Fibroblast of villous mesenchyme (primary cell): ENCODE data around the gene CLDN18. TPM values are rescaled to one million over a fixed set of nuclear protein-coding genes. Genes with fewer than 3 reads are reported as not detected.

ENCODE experiments used
- DNase-seq: peaks from one replicate; pipeline ENCODE4 v3.0.0-alpha.2; 2010; ENCODE audit warnings: low read depth
- H3K4me3 ChIP-seq: 2 replicates; pipeline ENCODE4 v1.5.1; 2011; ENCODE audit warnings: low read depth, mild to moderate bottlenecking, low read length
- CTCF ChIP-seq: IDR thresholded peaks from 2 replicates; pipeline ENCODE4 v1.5.1; 2012; ENCODE audit warnings: low read depth, mild to moderate bottlenecking, low read length; ENCODE audit not compliant: insufficient read depth
- total RNA-seq: library from RNA; depleted of rRNA; stranded (reverse); fragments of >200 nt; gene quantifications from 2 replicates; pipeline ENCODE4 v1.2.3, GENCODE V29; 2012

CLDN18 gene
- total RNA-seq, 1 donor, result not detected

GRCh38 chr3:138078096-138078495 is 68.1 kb downstream of the CLDN18 start:
- TF ChIP-seq CTCF, result no peak
- H3K4me3 ChIP-seq, result no peak overlapping the region
- DNase-seq, result no peak

- DNase-seq, result peak; percentile 96
- TF ChIP-seq CTCF, result no peak
- H3K4me3 ChIP-seq, result no peak overlapping the region
Observed at GRCh38 chr3:138078901-138079344, 69.0 kb downstream of the CLDN18 start.

GRCh38 chr3:138079901-138080300 is 69.9 kb downstream of the CLDN18 start:
- no peak for TF ChIP-seq CTCF
- H3K4me3 ChIP-seq, result no peak overlapping the region
- no peak for DNase-seq

GRCh38 chr3:138081371-138082084 is 71.6 kb downstream of the CLDN18 start:
- no peak for TF ChIP-seq CTCF
- peak overlapping the region; percentile 43 for H3K4me3 ChIP-seq
- DNase-seq, result peak; percentile 72

- TF ChIP-seq CTCF, result no peak
- peak overlapping the region; percentile 43 for H3K4me3 ChIP-seq
- peak; percentile 98 for DNase-seq
Observed at GRCh38 chr3:138082085-138082991, 72.4 kb downstream of the CLDN18 start.

GRCh38 chr3:138082992-138083386 is 73.0 kb downstream of the CLDN18 start:
- TF ChIP-seq CTCF, result no peak
- peak overlapping the region; percentile 43 for H3K4me3 ChIP-seq
- DNase-seq, result no peak

Other genes with a start within 250 kb of the CLDN18 start
- gene SOX14, start 245.8 kb upstream of the CLDN18 start, total RNA-seq, result not detected in 2 replicates
- gene DZIP1L, start 105.4 kb downstream of the CLDN18 start, total RNA-seq, result 51.5 and 52.7 TPM in 2 replicates
- under 0.01 TPM in 1 of 2 replicates, not detected in the other for gene A4GNT, start 122.2 kb downstream of the CLDN18 start, total RNA-seq
- gene DBR1, start 164.8 kb downstream of the CLDN18 start, total RNA-seq, result 12.9 and 16.8 TPM in 2 replicates
- gene ARMC8, start 177.1 kb downstream of the CLDN18 start, total RNA-seq, result 60.9 and 70.8 TPM in 2 replicates